OCI-LY1 (cell line): ENCODE data around the gene HNRNPA2B1.

ENCODE experiments used
- H2AFZ ChIP-seq: fragments of 200-600 bp; sonication (generic), shearing (Covaris generic); 2 replicates; pipeline ENCODE4 v1.6.0; 2014; ENCODE audit warnings: antibody characterized with exemption, mild to moderate bottlenecking, low read length
- H3F3A ChIP-seq: fragments of 200-600 bp; sonication (generic), shearing (Covaris generic); 2 replicates; pipeline ENCODE4 v1.6.0; 2014; ENCODE audit warnings: mild to moderate bottlenecking, antibody characterized with exemption, low read length, moderate library complexity; ENCODE audit not compliant: insufficient read depth
- H3K27ac ChIP-seq: fragments of 200-600 bp; sonication (generic); 2 replicates; pipeline ENCODE4 v1.5.1; 2014; ENCODE audit warnings: low read length, mixed run types, mild to moderate bottlenecking, low read depth; ENCODE audit not compliant: poor library complexity, severe bottlenecking
- H3K27me3 ChIP-seq: fragments of 200-600 bp; sonication (generic); 2 replicates; pipeline ENCODE4 v1.6.0; 2014; ENCODE audit warnings: antibody characterized with exemption, mild to moderate bottlenecking, low read length, moderate library complexity; ENCODE audit not compliant: insufficient read depth
- H3K36me3 ChIP-seq: fragments of 200-600 bp; sonication (generic); 2 replicates; pipeline ENCODE4 v1.6.1; 2014; ENCODE audit warnings: mild to moderate bottlenecking, antibody characterized with exemption, low read length, moderate library complexity, mixed read lengths; ENCODE audit not compliant: insufficient read depth
- H3K4me1 ChIP-seq: fragments of 200-600 bp; sonication (generic); 2 replicates; pipeline ENCODE4 v1.5.1; 2014; ENCODE audit warnings: mild to moderate bottlenecking, low read length, moderate library complexity; ENCODE audit not compliant: insufficient read depth, severe bottlenecking
- H3K4me2 ChIP-seq: fragments of 200-600 bp; sonication (generic), shearing (Covaris generic); 2 replicates; pipeline ENCODE4 v1.6.1; 2014; ENCODE audit warnings: low read length
- H3K4me3 ChIP-seq: fragments of 200-600 bp; sonication (generic); 2 replicates; pipeline ENCODE4 v1.5.1; 2014; ENCODE audit warnings: low read length, low read depth, mild to moderate bottlenecking, mixed read lengths; ENCODE audit not compliant: poor library complexity, severe bottlenecking
- H3K79me2 ChIP-seq: fragments of 200-600 bp; shearing (Covaris generic); 2 replicates; pipeline ENCODE4 v1.6.1; 2016; ENCODE audit warnings: mixed run types, low read length, mixed read lengths; ENCODE audit not compliant: insufficient read depth
- H3K9ac ChIP-seq: fragments of 200-600 bp; sonication (generic), shearing (Covaris generic); 2 replicates; pipeline ENCODE4 v1.6.1; 2014; ENCODE audit warnings: mild to moderate bottlenecking, low read length, mixed read lengths
- H3K9me2 ChIP-seq: fragments of 200-600 bp; sonication (generic), shearing (Covaris generic); 2 replicates; pipeline ENCODE4 v1.6.1; 2014; ENCODE audit warnings: low read depth, mild to moderate bottlenecking, low read length, mixed read lengths
- H3K9me3 ChIP-seq: fragments of 200-600 bp; shearing (Covaris generic); 2 replicates; pipeline ENCODE4 v1.6.1; 2014; ENCODE audit warnings: low read length, mixed read lengths
- H4K20me1 ChIP-seq: fragments of 200-600 bp; sonication (generic), shearing (Covaris generic); 2 replicates; pipeline ENCODE4 v1.6.0; 2016; ENCODE audit warnings: mild to moderate bottlenecking, low read length; ENCODE audit not compliant: insufficient read depth
- EZH2 ChIP-seq: fragments of 200-600 bp; sonication (generic), shearing (Covaris generic); IDR thresholded peaks from 2 replicates; pipeline ENCODE4 v1.8.0; 2017; ENCODE audit warnings: borderline replicate concordance, mixed run types, mild to moderate bottlenecking, antibody characterized with exemption, low read length, moderate library complexity, mixed read lengths
- TF ChIP-seq, protein P1 (sequence below): fragments of 200-600 bp; sonication (generic), shearing (Covaris generic); IDR thresholded peaks from 2 replicates; pipeline ENCODE4 v1.5.1; 2017; ENCODE audit warnings: mild to moderate bottlenecking, antibody characterized with exemption, low read length, moderate library complexity, mixed read lengths

Gene HNRNPA2B1

DNA sequence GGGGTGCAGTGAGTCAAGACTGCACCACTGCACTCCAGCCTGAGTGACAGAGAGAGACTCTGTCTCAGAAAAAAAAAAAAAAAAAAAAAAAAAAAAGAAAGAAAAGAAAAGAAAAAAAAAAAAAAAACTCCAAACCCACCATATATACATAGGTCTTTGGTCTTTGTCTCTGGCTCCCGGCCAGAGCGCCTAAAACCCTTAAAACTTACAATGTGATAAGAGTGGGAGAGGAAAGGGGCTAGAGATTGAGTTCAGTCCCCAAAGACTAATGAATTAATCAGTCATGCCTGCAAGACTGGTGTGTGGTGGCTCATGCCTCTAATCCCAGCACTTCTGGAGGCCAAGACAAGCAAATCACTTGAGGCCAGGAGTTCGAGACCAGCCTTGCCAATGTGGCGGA, 55.3 kb downstream of the HNRNPA2B1 start:
- Histone ChIP-seq H3K4me3 (no peak overlapping the region), H3K27ac (no peak overlapping the region), H2AFZ (no peak overlapping the region), H3F3A (no peaks in the 10 kb centered on the region), H3K9me3 (peaks cover 4% of the 10 kb centered on the region; the same call in 1 of the 2 replicates), H3K9me2 (no peaks in the 10 kb centered on the region), H3K36me3 (no peaks in the 10 kb centered on the region; the same call in 1 of the 2 replicates), H3K79me2 (no peaks in the 10 kb centered on the region), H3K4me1 (no peaks in the 10 kb centered on the region), H3K9ac (no peak overlapping the region), H3K4me2 (no peak overlapping the region), H4K20me1 (no peaks in the 10 kb centered on the region), H3K27me3 (no peaks in the 10 kb centered on the region; the same call in 1 of the 2 replicates)
- no peak for TF ChIP-seq EZH2
- TF ChIP-seq, protein P1, sequence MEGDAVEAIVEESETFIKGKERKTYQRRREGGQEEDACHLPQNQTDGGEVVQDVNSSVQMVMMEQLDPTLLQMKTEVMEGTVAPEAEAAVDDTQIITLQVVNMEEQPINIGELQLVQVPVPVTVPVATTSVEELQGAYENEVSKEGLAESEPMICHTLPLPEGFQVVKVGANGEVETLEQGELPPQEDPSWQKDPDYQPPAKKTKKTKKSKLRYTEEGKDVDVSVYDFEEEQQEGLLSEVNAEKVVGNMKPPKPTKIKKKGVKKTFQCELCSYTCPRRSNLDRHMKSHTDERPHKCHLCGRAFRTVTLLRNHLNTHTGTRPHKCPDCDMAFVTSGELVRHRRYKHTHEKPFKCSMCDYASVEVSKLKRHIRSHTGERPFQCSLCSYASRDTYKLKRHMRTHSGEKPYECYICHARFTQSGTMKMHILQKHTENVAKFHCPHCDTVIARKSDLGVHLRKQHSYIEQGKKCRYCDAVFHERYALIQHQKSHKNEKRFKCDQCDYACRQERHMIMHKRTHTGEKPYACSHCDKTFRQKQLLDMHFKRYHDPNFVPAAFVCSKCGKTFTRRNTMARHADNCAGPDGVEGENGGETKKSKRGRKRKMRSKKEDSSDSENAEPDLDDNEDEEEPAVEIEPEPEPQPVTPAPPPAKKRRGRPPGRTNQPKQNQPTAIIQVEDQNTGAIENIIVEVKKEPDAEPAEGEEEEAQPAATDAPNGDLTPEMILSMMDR = no peak

DNA sequence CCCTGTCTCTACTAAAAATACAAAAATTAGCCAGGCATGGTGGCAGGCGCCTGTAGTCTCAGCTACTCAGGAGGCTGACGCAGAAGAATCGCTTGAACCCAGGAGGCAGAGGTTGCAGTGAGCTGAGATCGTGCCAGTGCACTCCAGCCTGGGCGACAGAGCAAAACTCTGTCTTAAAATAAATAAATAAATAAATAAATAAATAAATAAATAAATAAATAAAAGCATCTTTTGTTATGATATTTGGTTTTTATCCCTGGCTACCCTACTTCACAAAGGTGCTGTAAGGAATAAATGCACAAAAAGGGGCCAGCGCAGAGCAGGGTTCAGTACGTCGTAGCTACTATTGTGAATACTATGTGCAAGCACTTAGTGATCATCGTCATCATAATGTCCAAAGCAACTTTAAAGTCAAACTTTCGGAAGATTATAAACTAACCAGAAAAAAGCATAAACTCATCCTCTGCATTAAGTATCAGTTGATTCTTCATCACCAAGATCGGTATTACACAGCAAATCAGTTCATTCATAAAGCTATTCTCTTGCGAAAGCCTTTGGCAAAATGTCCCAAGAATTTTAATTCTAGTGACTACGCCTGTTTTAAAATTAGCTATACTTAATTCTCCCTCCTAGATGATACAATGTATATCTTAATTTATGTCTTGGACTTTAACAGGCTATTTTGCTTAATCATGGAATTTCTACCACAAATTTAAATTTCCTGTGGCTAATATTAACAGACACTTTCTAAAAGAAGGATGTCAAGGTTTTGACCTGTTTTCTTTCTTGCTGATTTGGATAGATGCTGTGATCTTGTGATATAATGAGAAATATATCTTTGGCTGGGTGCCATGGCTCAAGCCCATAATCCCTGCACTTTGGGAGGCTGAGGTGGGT, 56.1 kb downstream of the HNRNPA2B1 start:
- no peaks in the 10 kb centered on the region for H3F3A ChIP-seq
- no peaks in the 10 kb centered on the region for H4K20me1 ChIP-seq
- H3K27me3 ChIP-seq = no peaks in the 10 kb centered on the region; the same call in 1 of the 2 replicates
- no peak overlapping the region for H3K27ac ChIP-seq
- H2AFZ ChIP-seq = no peak overlapping the region
- no peak overlapping the region for H3K4me2 ChIP-seq
- no peak overlapping the region for H3K4me3 ChIP-seq
- H3K9me2 ChIP-seq = no peaks in the 10 kb centered on the region
- H3K79me2 ChIP-seq = no peaks in the 10 kb centered on the region
- H3K9me3 ChIP-seq = peaks cover 4% of the 10 kb centered on the region; the same call in 1 of the 2 replicates
- no peak overlapping the region for H3K9ac ChIP-seq
- TF ChIP-seq EZH2 = no peak
- TF ChIP-seq, protein P1 = no peak
- no peaks in the 10 kb centered on the region for H3K4me1 ChIP-seq
- H3K36me3 ChIP-seq = no peaks in the 10 kb centered on the region; the same call in 1 of the 2 replicates

DNA sequence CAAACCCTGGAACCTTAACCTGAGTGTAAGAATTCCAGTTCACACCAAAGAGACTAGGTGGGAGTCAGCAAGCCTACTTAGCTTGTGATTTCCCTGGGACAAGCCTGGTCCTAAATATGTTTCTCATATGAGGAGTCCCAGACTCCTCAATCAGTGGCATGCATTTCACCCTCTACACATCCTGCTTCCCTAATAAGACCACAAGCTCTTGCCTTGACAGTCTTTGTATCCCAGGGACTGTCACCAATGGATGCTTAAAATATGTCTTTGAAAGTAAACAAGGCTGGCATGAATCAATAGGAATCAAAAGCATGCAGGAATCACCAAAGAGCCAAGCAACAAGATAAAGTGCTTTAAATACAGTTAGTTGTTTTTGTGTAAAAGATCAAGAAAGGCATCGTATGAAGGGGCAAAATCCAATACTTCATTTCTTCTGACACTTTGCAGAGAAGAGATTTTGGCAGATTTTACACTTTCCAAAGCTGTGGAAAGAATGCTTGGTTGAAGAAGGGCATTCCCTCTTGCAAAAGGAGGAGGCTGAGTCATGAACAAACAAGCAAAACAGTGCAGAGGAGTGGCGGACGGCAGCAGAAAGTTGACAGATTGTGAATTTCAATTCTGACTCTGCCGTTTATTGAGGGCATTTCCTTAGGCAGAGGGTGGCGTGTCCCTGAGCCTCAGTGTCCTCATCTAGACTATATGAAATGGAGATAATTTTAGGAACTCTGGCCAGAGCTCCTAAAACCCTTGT, 57.1 kb downstream of the HNRNPA2B1 start:
- Histone ChIP-seq H3K4me1 (no peaks in the 10 kb centered on the region), H3K9me3 (peaks cover 4% of the 10 kb centered on the region; the same call in 1 of the 2 replicates), H3K27me3 (no peaks in the 10 kb centered on the region; the same call in 1 of the 2 replicates), H3K36me3 (no peaks in the 10 kb centered on the region; the same call in 1 of the 2 replicates), H2AFZ (no peak overlapping the region), H3K4me2 (no peak overlapping the region), H3K9me2 (no peaks in the 10 kb centered on the region), H3K4me3 (no peak overlapping the region), H3F3A (no peaks in the 10 kb centered on the region), H3K27ac (no peak overlapping the region), H4K20me1 (no peaks in the 10 kb centered on the region), H3K9ac (no peak overlapping the region), H3K79me2 (no peaks in the 10 kb centered on the region)
- TF ChIP-seq EZH2 = no peak
- TF ChIP-seq, protein P1 = no peak
